Stimulated activated naive CD4-positive, alpha-beta T cell treated with Interleukin-2 at 50 U/mL for 16 hours (primary cell): ENCODE measurements around the gene PAX5.

Experiments
- DNase-seq: peaks from one replicate; lab custom pipeline; 2025; lab: John Stamatoyannopoulos, UW

Gene PAX5

DNA sequence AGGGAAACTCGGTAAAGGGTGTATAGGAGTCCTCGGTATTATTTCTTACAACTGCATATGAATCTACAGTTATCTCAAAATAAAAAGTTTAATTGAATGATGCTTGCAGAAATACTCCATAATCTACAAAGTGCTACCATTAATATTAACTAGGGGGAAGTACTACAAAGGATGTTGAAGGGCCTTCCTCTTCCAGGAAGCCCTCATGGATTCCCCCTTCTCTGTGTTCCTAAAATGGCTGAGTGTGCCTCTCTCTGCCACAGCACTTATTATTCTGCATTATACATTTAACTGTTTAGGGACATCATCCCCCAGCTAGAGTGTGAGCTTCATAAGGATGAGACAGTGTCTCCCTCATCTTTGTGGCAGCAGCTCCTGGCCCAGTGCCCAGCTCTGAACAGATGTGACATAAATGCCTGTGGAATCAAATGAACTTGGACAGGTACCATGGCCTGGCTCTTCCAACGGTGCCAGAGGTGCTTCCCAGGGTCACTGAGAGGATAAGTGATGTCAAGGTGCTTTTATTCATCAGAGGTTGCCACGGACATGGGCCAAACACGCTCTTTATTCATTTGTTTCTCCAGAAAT, 99.5 kb downstream of the PAX5 start:
- no peak for DNase-seq

DNA sequence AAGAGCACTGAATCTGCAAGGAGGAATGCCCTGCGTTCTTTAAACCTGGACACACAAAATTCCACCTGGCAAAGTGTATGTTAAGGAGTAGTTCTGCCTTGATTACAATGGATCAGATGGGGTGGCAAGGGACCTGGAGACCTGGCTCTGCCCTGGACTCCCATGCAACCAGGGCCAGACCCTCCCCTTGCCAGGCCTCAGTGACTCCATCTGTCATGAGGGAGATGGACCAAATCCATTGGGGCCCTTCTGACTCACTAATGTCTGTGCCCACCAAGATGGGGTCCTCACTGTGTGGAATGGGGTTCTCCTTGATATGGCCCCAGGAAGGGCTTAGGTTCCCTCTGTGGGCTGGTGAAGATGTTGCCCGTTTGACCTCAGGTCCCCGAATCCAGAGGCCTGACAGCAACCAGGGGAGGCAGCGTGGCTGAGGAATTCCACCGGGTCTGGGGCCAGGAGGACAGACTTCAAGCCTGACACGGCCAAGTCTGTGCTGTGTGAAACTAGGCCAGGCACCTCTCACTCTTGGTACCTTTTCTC, 100.3 kb downstream of the PAX5 start:
- DNase-seq, result no peak

GRCh38 chr9:36932198-36932597, 101.9 kb downstream of the PAX5 start:
- DNase-seq, result no peak

GRCh38 chr9:36930941-36931340, 103.1 kb downstream of the PAX5 start:
- DNase-seq, result no peak

DNA sequence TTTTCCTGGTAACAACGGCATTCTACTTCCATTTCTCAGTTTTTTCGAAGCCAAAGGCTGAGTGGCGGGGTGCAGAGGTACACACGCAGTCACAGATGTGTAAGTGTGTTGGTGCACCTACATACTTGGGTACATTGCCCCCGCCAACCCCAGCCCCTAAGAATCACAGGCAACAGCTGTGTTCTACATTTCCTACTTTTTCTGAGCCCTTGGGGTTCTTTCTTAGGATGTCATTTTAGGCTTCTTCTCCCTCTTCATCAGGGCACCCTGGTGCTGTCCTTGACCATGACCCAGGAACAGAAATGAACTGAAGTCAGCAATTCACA, 104.8 kb downstream of the PAX5 start:
- DNase-seq, result no peak

- no peak for DNase-seq
Measured at GRCh38 chr9:36928670-36929349, 105.3 kb downstream of the PAX5 start.

GRCh38 chr9:36928210-36928609, 105.9 kb downstream of the PAX5 start:
- no peak for DNase-seq

DNA sequence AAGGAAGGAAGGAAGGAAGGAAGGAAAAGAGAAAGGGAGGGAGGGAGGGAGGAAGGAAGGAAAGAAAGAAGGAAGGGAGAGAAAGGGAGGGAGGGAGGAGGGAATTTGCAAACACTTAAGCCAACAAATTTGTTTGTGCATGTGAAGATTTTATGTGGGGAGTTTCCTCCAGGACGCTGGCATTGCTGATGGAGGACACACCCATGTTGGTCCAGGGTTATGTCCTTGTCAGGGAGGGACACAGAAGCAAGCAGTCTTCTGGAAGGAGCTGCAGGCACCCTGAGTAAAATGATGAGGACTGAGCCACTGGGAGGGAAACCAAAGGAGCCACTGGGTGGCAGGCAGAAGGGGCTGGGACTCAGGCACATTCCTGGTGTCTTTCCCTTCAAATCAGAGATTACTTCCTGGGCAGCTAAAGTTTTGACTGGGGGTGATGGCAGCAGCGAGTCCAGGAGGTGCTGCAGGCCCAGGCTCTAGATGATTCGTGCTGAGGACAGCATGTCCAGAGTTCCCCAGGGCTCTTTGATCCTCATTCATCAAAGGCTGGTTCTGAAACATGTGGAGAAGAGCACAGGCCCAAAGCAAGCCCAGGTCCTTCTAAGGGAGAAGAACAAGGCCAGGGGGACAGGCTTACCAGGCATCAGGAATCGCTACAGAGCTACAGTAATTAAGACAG, 109.2 kb downstream of the PAX5 start:
- no peak for DNase-seq

- no peak for DNase-seq
Measured at GRCh38 chr9:36924071-36924470, 110.0 kb downstream of the PAX5 start.

- DNase-seq, result no peak
Measured at GRCh38 chr9:36923025-36923625, 110.9 kb downstream of the PAX5 start.

GRCh38 chr9:36922548-36922947, 111.5 kb downstream of the PAX5 start:
- no peak for DNase-seq

- no peak for DNase-seq
Measured at GRCh38 chr9:36914212-36914577, 119.9 kb downstream of the PAX5 start.

DNA sequence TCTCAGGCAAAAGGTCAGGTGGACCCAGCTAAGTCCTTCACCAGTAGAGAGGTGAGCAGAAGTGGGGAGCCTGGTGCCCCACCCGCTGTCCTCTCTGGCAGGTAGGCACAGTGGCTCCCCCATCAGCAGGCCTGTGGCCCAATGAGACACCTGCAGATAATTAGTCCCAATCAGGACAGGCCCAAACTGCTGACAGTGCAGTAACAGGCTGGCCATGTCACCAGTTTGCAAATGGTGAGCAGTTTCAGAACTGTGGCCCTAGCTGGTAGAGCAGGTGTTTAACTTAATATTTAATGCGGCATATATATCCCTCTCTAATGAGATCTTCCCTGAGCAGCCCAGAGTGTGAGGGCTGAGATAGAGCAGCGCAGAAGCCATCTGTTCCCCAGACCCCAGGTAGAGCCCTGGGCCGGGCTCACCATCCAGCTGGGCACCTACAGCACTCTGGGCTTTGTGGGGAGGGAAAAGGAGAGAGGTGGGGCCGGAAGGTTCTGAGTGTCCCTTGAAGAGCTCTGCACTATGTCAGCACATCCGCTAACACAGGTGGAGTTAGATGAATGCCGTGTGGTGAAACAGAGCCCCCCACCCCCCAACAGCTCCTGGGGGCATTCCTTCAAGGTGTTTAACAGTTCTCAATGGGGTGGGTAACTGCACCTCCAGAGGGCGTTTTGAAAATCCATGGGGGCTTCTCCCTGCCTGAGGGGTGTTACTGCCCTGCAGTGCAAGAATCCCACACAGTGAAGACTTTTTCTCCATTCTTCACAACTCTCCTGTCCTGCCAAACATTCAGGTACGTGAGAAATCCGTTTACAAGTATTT, 120.5 kb downstream of the PAX5 start:
- DNase-seq, result no peak

- no peak for DNase-seq
Measured at GRCh38 chr9:36912620-36913019, 121.4 kb downstream of the PAX5 start.

- no peak for DNase-seq
Measured at GRCh38 chr9:36911601-36912412, 122.3 kb downstream of the PAX5 start.

DNA sequence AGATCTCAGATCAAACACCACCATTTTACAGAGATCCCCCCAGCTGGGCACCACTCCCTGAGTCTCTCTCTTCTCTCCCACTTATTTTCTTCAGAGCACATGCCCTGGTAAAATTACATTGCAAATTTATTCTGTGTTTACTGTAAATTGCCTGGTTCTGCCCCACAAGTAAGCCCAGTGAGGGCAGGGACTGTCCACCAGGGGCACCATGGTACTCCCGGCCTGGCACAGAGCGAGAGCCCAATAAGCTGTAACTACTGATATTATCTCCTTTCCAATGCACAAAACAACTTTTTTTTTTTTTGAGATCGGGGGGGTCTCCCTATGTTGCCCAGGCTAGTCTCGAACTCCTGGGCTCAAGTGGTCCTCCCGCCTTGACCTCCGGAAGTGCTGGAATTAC, 123.0 kb downstream of the PAX5 start:
- DNase-seq, result no peak

DNA sequence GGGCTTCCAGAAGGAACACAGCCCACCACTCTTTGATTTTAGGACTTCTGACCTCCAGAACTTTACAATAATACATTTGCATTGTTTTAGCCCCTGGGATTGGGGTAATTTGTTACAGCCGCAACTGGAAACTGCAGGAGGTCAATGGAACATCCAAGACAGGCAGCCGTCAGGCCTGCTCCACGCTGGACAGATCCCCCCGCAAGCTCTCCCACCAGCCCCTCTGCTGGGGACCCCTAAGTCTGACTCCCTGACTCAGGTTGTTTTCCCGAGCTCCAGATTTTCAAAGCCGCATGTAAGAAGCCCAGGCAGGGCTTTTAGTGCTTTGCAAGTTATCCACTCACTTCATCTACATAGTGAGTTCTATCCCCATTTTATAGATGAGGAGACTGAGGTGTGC, 127.6 kb downstream of the PAX5 start:
- DNase-seq, result no peak

GRCh38 chr9:36905101-36906066, 128.7 kb downstream of the PAX5 start:
- DNase-seq, result no peak

- no peak for DNase-seq
Measured at GRCh38 chr9:36903541-36904435, 130.3 kb downstream of the PAX5 start.
